Ammon's horn (tissue), 1 donor: ENCODE results near the gene CYFIP1.
A peak's percentile ranks its signal among the peaks of the same experiment; 100 is the strongest.

Experiments
- DNase-seq: peaks from one replicate; pipeline ENCODE4 v3.0.0-alpha.2; 2016; ENCODE audit warnings: low spot score

Gene CYFIP1

GRCh38 chr15:22918056-22918455, 62.1 kb downstream of the CYFIP1 start:
- no peak for DNase-seq

GRCh38 chr15:22917556-22917955, 62.6 kb downstream of the CYFIP1 start:
- DNase-seq: no peak

GRCh38 chr15:22916606-22917350, 63.4 kb downstream of the CYFIP1 start:
- no peak for DNase-seq

GRCh38 chr15:22915866-22916515, 64.2 kb downstream of the CYFIP1 start:
- DNase-seq: no peak

GRCh38 chr15:22913646-22914380, 66.4 kb downstream of the CYFIP1 start:
- DNase-seq: no peak

- no peak for DNase-seq
These were observed 67.9 kb downstream of the CYFIP1 start for GRCh38 chr15:22912256-22912655.

GRCh38 chr15:22911306-22911705, 68.9 kb downstream of the CYFIP1 start:
- no peak for DNase-seq

- no peak for DNase-seq
These were observed 71.3 kb downstream of the CYFIP1 start for GRCh38 chr15:22908830-22909229.

- DNase-seq: no peak
These were observed 72.8 kb downstream of the CYFIP1 start for GRCh38 chr15:22907161-22907950.

GRCh38 chr15:22904736-22905135, 75.4 kb downstream of the CYFIP1 start:
- DNase-seq: peak; percentile 17

- DNase-seq: no peak
These were observed 76.1 kb downstream of the CYFIP1 start for GRCh38 chr15:22903961-22904534.

- no peak for DNase-seq
These were observed 76.7 kb downstream of the CYFIP1 start for GRCh38 chr15:22903427-22903826.

GRCh38 chr15:22902981-22903380, 77.2 kb downstream of the CYFIP1 start:
- DNase-seq: no peak

GRCh38 chr15:22902578-22902977, 77.6 kb downstream of the CYFIP1 start:
- no peak for DNase-seq

- no peak for DNase-seq
These were observed 78.1 kb downstream of the CYFIP1 start for GRCh38 chr15:22902046-22902445.

GRCh38 chr15:22895465-22896190, 84.5 kb downstream of the CYFIP1 start:
- DNase-seq: no peak

GRCh38 chr15:22893881-22894280, 86.3 kb downstream of the CYFIP1 start:
- DNase-seq: no peak

GRCh38 chr15:22893081-22893480, 87.1 kb downstream of the CYFIP1 start:
- DNase-seq: no peak

- DNase-seq: no peak
These were observed 87.8 kb downstream of the CYFIP1 start for GRCh38 chr15:22892333-22892732.

GRCh38 chr15:22891426-22892210, 88.5 kb downstream of the CYFIP1 start:
- no peak for DNase-seq
